ENCODE data around the gene GM2A. TPM values are rescaled to one million over a fixed set of nuclear protein-coding genes. Genes with fewer than 3 reads are reported as not detected.
"Not testable (repeated sequence)": the region's sequence is repeated elsewhere in the genome, so short reads cannot be mapped to it uniquely, and the experiment has no call there.

Gene GM2A
- total RNA-seq, 1 donor from 2014 or later = 32.1 TPM

DNA sequence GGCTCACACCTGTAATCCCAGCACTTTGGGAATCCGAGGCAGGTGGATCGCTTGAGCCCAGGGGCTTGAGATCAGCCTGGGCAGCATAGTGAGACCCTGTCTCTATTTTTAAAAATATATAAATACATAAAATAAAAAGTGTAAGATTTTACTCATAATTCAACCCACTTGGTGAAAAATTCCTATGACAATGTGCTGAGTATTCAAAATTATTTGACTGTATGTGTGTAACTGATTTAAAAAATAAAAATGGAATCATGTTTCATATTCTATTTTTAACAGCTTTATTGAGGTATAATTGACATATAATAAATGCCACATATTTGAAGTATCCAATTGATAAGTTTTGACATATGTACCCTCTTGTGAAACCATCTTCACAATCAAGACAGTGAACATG is 22.8 kb downstream of the GM2A start:
- DNase-seq (no peak), ATAC-seq (no peak)
- intact Hi-C loops (cut with micrococcal nuclease) = no loop called here

DNA sequence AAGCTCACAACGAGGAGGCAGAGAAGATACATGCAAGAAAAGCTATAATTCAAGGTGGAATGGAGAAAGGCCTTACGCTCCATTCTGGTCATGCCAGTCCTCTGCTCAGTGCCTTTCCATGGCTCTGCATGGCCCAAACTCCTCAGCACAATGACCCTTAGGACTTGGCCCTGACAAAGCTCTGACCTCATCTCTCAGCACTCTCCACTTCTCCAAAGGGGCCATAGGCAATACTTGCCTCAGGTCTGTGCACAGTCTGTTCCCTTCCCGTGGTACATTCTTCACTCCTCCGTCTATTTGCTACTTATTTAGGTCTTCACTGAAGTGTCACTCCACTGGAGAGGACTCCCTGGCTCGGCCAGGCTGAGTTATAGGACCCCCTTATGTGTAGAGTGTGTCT is 25.9 kb downstream of the GM2A start:
- no peak for DNase-seq
- intact Hi-C loops (cut with micrococcal nuclease) = no loop called here
- no peak for ATAC-seq

DNA sequence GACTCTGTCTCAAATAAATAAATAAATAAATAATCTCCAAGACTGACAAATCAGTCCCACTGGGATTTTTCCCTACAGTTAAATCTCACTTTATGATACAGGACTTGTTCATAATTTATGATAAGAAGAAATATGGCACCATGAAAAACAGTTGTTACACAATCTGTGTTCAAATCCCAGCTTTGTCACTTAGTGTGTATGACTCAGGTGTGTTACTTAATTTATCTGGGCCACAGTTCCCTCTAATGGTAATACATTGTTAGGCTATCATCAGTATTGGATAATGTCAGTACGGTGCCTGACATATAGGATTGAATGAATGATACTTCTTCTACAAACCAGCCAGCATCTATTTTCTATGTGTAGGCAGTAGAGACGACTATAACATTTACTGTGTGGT is 27.5 kb downstream of the GM2A start:
- intact Hi-C loops (cut with micrococcal nuclease) = no loop called here
- DNase-seq (no peak), ATAC-seq (no peak)

DNA sequence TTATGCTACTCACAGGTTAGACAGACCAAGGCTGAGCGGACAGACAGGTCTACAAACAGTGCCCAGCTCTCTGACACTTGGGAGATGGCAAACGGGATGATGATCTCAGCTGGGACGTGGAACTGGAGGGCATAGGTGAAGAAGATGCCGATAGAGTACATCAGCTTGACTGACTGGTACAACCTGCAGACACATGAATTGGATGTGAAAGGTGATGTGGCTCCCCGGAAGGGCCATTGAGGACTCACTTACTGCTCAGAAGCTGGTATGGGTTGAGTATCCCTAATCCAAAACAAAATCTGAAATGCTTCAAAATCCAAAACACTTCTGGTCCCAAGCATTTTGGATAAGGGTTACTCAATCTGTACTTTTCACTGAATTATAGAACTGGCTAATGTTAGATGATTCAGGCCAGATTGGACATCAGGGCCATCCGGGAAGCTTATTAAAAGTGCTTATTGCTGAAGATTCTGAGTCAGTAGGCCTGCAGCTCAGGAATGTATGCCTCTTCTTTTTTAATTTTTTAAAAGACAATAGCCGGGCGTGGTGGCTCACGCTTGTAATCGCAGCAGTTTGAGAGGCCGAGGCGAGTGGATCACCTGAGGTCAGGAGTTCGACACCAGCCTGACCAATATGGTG is 28.1 kb downstream of the GM2A start:
- intact Hi-C loops (cut with micrococcal nuclease) = no loop called here
- ATAC-seq (no peak), DNase-seq (no peak)

DNA sequence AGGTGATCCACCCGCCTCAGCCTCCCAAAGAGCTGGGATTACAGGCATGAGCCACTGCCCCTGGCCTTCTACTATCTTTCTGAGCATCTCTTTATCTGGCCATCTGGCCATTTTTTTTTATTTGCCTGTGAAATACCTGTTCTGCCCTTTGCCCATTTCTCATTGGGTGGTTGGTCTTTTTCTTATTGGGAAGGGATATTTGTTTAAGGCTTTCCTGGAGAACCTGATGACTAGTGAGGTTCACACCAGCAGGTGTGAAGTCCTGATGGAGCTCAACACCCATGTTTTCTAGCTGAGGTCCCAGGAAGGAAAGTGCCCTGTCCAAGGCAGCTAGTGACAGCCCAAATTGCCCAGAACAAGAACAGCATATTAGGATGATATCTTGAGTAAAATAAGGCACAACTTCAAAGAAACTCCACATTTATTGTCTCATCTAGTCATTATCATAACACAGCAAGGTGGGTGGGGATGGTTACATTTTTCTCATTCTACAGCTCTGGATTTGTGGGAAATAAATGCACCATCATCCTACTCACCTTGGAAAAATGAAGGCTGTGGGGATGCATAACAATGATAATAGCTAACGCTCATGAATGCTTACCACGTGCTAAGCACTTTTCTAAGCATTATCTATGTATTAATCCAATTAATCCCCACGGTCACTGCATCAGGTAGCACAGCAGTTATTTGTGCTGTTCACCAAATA is 30.3 kb downstream of the GM2A start:
- ATAC-seq (no peak), DNase-seq (no peak)
- intact Hi-C loops (cut with micrococcal nuclease) = no loop called here

DNA sequence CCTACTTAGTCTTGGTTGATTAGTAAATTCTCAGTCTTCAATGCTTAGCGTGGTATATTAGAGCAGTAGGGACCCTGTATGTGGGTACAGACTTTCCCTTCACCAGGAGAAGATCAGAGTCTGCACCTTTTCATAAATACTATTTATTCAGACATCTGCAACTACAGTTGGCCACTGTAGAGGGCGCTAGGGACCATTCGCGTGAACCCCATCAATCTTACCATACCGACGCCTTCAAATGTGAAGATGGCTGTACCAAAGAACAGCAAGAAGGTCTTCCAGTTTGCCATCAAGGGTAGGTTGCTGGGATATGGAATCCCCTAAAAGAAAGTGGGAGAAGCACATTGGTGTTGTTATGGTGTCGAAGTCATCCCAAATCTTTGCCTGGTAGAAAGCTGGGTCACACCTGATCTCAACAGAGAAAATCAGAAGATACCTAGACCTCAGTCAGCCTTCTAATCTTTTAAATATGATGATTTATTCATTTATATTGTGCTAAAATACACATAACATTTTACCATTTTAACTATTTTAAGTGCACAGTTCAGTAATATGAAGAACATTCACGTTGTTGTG is 31.5 kb downstream of the GM2A start:
- ATAC-seq (no peak), DNase-seq (no peak)
- intact Hi-C loops (cut with micrococcal nuclease) = no loop called here

DNA sequence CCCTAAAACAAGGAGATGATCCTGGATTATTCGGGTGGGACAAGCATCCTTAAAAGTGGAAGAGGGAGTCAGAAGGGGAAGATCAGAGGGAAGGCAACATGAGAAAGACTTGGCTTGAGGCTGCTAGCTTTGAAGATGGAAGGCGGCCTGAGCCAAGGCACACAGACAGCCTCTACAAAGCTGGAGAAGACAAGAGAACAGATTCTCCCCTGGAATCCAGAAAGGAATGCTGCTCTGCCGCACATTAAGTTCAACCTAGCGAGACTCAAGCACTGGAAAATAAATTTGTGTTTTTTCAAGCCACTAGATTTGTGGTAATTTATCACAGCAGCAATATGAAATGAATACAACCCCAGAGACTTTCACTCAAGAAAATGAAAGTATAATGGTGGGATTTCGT is 32.7 kb downstream of the GM2A start:
- intact Hi-C loops (cut with micrococcal nuclease) = no loop called here
- ATAC-seq (no peak), DNase-seq (no peak)

DNA sequence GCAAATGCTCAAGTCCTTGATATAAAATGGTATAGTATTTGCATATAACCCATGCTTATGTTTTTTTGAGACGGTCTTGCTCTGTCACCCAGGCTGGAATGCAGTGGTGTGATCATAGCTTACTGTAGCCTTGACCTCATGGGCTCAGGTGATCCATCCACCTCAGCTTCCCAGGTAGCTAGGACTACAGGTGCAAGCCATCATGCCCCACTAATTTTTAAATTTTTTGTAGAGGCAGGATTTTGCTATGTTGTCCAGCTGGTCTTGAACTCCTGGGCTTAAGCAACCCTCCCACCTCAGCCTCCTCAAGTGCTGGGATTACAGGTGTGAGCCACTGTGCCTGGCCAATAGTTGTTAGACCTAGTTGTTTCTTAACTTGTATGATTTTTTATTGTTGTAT is 33.3 kb downstream of the GM2A start:
- no peak for DNase-seq

DNA sequence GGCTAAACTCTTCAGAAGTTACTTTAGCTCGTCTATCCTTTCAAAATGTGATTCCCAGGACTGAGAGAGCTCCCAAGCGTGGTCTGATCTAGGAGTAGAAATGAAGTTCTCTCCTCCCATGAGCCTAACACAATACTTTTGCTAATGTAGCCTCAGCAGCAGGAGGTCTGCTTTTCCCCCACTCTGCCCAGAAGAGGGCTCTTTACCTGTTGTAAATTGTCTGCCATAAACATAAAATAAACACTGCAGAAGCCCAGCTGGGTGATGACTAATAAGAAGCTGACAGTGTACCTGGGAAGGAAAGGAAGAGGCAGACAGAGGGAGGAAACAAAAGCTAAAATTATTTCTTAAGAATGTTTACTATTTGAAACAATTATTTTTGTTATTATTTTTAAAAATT is 35.2 kb downstream of the GM2A start:
- DNase-seq (no peak), ATAC-seq (no peak)
- intact Hi-C loops (cut with micrococcal nuclease) = no loop called here

More for the DNA sequence above, 33.3 kb downstream of the GM2A start:
- ATAC-seq = no peak
- intact Hi-C loops (cut with micrococcal nuclease) = no loop called here

DNA sequence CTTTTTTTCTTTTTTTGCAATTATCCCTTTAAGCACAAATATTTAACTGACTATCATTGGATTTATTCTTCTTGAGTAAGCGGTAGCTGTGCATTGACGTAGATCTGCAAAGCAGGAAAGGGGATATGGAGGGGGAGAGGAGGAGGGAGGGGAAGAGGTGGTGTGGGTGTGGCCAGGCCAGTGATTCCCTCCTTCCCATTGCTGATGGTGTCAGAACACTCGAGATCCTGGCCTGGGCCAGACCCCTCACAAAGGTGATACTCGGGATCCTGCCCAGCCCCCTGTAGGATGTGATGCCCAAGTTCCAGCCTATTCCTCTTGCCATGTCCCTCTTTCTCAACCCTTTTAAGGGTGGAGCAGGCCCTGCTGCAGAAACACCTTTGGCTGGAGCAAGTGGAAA is 40.6 kb downstream of the GM2A start:
- DNase-seq (no peak), ATAC-seq (no peak)
- intact Hi-C loops (cut with micrococcal nuclease) = no loop called here

DNA sequence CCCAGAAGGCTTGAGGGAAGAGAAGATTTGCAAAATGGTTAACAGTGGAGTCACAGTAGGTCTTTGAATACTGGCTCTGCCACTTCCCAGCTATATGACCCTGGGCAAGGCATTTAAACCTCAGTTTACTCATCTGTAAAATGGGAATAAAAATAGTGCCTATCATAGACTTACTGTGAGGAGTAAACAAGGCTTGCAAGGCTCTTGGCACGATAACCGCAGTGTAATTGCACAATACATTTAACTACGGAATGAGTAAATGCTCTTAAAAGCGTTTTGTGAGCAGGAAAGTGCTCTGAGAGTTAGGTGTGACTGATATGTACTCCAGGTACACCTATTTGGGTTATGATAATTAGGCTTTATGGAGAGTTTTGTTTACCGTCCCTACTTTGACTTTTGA is 42.2 kb downstream of the GM2A start:
- DNase-seq (no peak), ATAC-seq (no peak)
- intact Hi-C loops (cut with micrococcal nuclease) = no loop called here

DNA sequence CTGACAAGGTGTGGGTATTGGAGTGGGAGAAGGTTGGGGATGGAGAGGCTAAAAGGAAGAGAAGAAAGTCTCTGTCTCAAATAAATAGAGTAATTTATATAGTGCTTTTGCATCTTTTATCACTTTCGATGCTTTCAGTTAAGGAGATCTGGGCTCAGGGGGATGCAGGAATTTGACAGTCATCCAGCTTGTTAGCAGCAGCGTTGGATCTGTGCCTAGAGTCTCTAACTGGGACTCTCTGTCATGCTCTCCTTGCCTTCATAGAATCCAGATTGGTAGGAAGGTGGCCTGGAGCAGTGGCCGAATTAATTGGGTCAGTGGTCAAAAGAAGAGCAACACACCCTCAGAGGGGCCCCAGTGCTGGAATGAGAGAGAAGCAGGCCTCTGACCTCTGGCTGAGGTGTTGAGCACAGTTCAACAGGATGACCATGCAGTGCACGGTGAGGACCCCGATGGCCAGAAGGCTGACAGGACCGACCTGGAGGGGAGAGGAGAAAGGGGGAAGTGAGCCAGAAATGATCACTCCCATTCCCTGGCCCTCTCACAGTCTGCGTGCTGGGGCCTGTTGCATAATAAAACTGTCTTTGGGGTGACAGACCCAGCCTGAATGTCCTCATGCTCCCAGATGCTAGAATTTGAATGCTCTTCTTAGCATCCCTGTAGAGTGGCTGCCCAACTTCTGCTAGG is 42.9 kb downstream of the GM2A start:
- ATAC-seq (no peak), DNase-seq (no peak)
- intact Hi-C loops (cut with micrococcal nuclease) = no loop called here

DNA sequence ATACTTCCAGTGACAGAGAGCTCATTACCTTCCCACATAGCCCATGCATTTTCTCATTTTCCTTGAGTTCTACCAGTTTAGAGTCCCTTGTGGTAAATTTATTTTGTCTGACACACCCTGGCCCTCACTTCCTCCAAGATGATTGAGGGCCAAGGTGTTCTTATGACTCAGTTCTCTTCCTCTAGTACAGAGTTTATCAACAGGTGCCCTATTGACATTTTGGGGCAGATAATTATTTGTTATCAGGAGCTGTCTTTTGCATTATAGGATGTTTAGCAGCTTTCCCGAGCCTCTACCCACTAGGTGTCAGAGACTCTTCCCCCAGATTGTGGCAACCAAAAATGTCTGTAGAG is 43.5 kb downstream of the GM2A start:
- ATAC-seq = no peak
- no peak for DNase-seq
- intact Hi-C loops (cut with micrococcal nuclease) = no loop called here

DNA sequence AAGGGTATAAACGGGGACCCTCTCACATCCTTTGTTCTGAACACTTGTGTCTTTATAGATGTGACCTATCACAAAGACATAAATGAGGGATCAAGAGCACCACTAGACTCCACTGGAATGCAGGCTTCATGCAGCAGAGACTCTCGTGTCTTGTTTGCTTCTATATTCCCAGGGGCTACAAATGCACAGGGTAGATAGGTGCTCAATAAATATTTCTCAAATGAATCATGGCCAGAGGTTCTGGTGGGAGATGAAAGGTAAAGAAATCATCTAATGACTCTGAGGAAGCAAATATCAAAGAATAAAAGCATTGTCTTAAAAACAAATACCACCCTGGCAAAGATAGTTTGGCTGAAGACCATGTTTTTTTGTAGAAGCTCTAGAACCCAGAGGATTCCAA is 44.0 kb downstream of the GM2A start:
- no peak for ATAC-seq
- intact Hi-C loops (cut with micrococcal nuclease) = no loop called here
- no peak for DNase-seq

DNA sequence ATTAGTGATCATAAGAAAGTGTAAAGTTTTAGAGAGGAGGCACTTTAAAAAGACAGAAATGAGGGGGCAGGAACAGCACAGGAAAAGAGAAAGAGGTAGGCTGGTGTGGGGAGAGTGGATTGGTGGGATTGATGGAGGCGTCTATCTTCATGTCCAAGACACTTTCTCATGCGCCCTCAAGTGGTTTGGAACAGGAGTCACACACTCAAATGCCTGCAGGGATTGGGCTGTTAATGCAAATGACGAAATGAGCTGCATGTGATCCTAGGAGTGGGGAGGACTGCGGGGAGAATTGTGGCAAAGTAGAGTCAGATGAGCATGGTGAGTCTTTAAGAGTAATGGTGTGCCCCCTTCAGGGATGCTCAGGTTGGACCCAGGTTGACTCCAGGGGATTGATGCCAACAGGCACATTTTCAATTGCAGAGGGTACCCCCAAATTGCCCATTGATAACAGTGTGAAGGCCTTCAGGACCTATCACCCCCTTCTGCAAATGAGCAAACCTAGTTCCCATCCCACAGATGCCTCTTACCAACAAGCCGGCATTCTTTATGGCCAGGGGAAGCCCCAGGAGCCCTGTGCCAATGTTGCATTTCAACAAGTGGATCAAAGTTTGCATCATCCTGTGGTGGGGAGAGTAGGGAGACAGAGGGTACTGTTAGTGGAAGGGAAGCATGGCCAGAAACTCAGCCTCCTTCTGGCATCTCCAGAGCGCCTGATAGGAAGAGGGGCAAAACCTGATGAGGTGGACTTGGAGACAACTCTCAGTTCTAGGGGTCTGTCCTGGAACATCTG is 45.3 kb downstream of the GM2A start:
- DNase-seq (no peak), ATAC-seq (no peak)
- intact Hi-C loops (cut with micrococcal nuclease) = no loop called here

DNA sequence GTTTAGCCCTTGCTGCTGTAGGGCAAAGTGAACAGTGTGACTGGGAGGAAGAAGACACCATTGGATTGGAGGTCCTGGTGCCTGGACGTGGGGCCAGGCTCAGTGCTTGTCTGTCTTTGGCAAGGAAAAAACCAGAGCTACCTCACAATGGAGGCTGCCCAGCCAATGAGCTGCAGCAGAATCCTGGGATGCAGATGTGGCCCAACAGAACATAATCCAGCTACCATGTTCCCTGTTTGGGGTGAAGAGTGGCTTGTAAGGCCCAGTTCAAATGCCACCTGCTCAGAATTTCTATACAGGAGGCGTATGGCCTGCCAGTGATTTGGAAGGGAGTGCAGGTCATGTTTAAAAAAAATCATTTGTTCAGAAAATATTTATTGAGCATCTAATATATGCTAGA is 50.7 kb downstream of the GM2A start, which contains the start of gene SLC36A3:
Gene SLC36A3, minus strand, starts transcription at position 101 of the 400 bp plus-strand sequence. CDS start 412 bp downstream, outside the sequence.
- ATAC-seq (no peak), DNase-seq (no peak)
- intact Hi-C loops (cut with micrococcal nuclease) = no loop called here

DNA sequence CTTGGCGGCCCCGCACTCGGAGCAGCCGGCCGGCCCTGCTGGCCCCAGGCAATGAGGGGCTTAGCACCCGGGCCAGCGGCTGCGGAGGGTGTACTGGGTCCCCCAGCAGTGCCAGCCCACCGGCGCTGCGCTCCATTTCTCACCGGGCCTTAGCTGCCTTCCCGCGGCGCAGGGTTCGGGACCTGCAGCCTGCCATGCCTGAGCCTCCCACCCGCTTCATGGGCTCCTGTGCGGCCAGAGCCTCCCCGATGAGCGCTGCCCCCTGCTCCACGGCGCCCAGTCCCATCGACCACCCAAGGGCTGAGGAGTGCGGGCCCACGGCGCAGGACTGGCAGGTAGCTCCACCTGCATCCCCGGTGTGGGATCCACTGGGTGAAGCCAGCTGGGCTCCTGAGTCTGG is 56.3 kb downstream of the GM2A start:
- DNase-seq; ATAC-seq; intact Hi-C loops (cut with micrococcal nuclease): not testable (repeated sequence)

DNA sequence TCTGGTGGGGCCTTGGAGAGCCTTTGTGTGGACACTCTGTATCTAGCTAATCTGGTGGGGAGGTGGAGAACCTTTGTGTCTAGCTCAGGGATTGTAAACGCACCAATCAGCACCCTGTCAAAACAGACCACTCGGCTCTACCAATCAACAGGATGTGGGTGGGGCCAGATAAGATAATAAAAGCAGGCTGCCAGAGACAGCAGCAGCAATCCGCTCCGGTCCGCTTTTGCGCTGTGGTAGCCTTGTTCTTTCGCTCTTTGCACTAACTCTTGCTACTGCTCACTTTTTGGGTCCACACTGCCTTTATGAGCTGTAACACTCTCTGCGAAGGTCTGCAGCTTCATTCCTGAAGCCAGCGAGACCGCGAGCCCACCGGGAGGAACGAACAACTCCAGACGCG is 56.8 kb downstream of the GM2A start:
- ATAC-seq; intact Hi-C loops (cut with micrococcal nuclease); DNase-seq: not testable (repeated sequence)

DNA sequence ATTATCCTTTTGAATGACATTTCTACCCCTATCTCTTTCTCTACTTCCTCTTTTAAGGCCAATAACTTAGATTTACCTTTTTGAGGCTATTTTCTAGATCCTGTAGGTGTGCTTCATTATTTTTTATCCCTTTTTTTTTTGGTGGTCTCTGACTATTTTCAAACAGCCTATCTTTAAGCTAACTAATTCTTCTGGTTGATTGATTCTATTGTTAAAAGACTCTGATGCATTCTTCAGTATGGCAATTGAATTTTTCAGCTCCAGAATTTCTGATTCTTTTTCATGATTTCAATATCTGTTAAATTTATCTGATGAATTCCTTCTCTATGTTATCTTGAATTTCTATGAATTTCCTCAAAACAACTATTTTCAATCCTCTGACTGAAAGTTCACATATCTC is 57.9 kb downstream of the GM2A start:
- intact Hi-C loops (cut with micrococcal nuclease) = no loop called here
- no peak for ATAC-seq
- no peak for DNase-seq

Data from left ventricle myocardium superior (tissue), 1 donor.